WTC11 (cell line): ENCODE data around the gene FADS6. TPM values are rescaled to one million over a fixed set of nuclear protein-coding genes. Genes with fewer than 3 reads are reported as not detected.

Experiments used
- ATAC-seq: fragments of 200-7000 bp; cut with Tn5 transposase; 2 replicates; pipeline ENCODE4 v1.10.0; 2021; ENCODE audit warnings: mild to moderate bottlenecking, moderate library complexity
- CTCF ChIA-PET: fragments of 300-600 bp; sonication (Branson Sonifier 250); formaldehyde crosslinking; loops from one replicate; lab custom pipeline; 2021; ENCODE audit warnings: antibody characterized with exemption; lab: Charles Lee
- POLR2A ChIA-PET: fragments of 350-600 bp; sonication (Branson Sonifier 250); formaldehyde crosslinking; loops from one replicate; lab custom pipeline; 2021; ENCODE audit warnings: antibody characterized with exemption; lab: Charles Lee
- DNase-seq: peaks from one replicate; pipeline ENCODE4 v3.0.0; 2021; ENCODE audit warnings: low spot score
- H3K27ac Mint-ChIP-seq: 2 replicates; pipeline ENCODE4 v1.8.0; 2021; ENCODE audit warnings: mixed read lengths
- H3K27me3 Mint-ChIP-seq: 2 replicates; pipeline ENCODE4 v1.8.0; 2021; ENCODE audit warnings: low read depth, mild to moderate bottlenecking, moderate library complexity, mixed read lengths
- H3K36me3 Mint-ChIP-seq: 2 replicates; pipeline ENCODE4 v1.8.0; 2021; ENCODE audit warnings: mixed read lengths
- H3K4me1 Mint-ChIP-seq: 2 replicates; pipeline ENCODE4 v1.8.0; 2022; ENCODE audit warnings: mixed read lengths
- H3K4me3 Mint-ChIP-seq: 2 replicates; pipeline ENCODE4 v1.8.0; 2021; ENCODE audit warnings: mild to moderate bottlenecking, moderate library complexity, mixed read lengths
- H3K9me3 Mint-ChIP-seq: 2 replicates; pipeline ENCODE4 v1.8.0; 2021; ENCODE audit warnings: mixed read lengths
- ELF4 ChIP-seq: sonication (generic); formaldehyde crosslinking; IDR thresholded peaks from 2 replicates; pipeline ENCODE4 v1.8.1; 2022; ENCODE audit warnings: low read depth, mild to moderate bottlenecking, moderate library complexity, missing genetic modification reagents
- FOXK1 ChIP-seq: sonication (generic); formaldehyde crosslinking; IDR thresholded peaks from 2 replicates; pipeline ENCODE4 v1.8.0; 2022; ENCODE audit warnings: mild to moderate bottlenecking, moderate library complexity, missing genetic modification reagents
- NFYB ChIP-seq: sonication (generic); formaldehyde crosslinking; conservative IDR thresholded peaks from 2 replicates; pipeline ENCODE4 v1.8.0; 2022; ENCODE audit warnings: low read depth, missing genetic modification reagents
- NR1H2 ChIP-seq: sonication (generic); formaldehyde crosslinking; IDR thresholded peaks from 2 replicates; pipeline ENCODE4 v1.9.0; 2021; ENCODE audit warnings: mild to moderate bottlenecking, moderate library complexity, missing genetic modification reagents
- NR2C2 ChIP-seq: sonication (generic); formaldehyde crosslinking; IDR thresholded peaks from 2 replicates; pipeline ENCODE4 v1.8.0; 2022; ENCODE audit warnings: mild to moderate bottlenecking, missing genetic modification reagents
- SMAD3 ChIP-seq: sonication (generic); formaldehyde crosslinking; IDR thresholded peaks from 2 replicates; pipeline ENCODE4 v1.8.0; 2022; ENCODE audit warnings: missing genetic modification reagents, mild to moderate bottlenecking, borderline replicate concordance
- TCF7 ChIP-seq: sonication (generic); formaldehyde crosslinking; IDR thresholded peaks from 2 replicates; pipeline ENCODE4 v1.8.0; 2022; ENCODE audit warnings: mild to moderate bottlenecking, low read depth, missing genetic modification reagents, moderate library complexity
- ZNF317 ChIP-seq: sonication (generic); formaldehyde crosslinking; IDR thresholded peaks from 2 replicates; pipeline ENCODE4 v1.8.1; 2023; ENCODE audit warnings: low read depth, mild to moderate bottlenecking, moderate library complexity, missing genetic modification reagents, borderline replicate concordance
- total RNA-seq: library from RNA; stranded (reverse); gene quantifications from 3 replicates; pipeline ENCODE4 v1.2.3, GENCODE V29; 2021
- TF ChIP-seq, protein P1 (sequence below): fragments of 250-450 bp; sonication (Bioruptor Pico); IDR thresholded peaks from 2 replicates; pipeline ENCODE4 v1.8.0; 2021; ENCODE audit warnings: mild to moderate bottlenecking
- TF ChIP-seq, protein P2 (sequence below): sonication (generic); formaldehyde crosslinking; IDR thresholded peaks from 2 replicates; pipeline ENCODE4 v1.8.0; 2022; ENCODE audit warnings: missing genetic modification reagents
- TF ChIP-seq, protein P3 (sequence below): sonication (generic); formaldehyde crosslinking; IDR thresholded peaks from 2 replicates; pipeline ENCODE4 v1.8.1; 2022; ENCODE audit warnings: mild to moderate bottlenecking, missing genetic modification reagents, moderate library complexity, borderline replicate concordance
- TF ChIP-seq, protein P4 (sequence below): fragments of 200-600 bp; IDR thresholded peaks from 2 replicates; pipeline ENCODE4 v1.8.0; 2022; ENCODE audit warnings: antibody characterized with exemption
- TF ChIP-seq, protein P5 (sequence below): sonication (generic); formaldehyde crosslinking; IDR thresholded peaks from 2 replicates; pipeline ENCODE4 v1.8.0; 2022; ENCODE audit warnings: mild to moderate bottlenecking, missing genetic modification reagents
- TF ChIP-seq, protein P6 (sequence below): sonication (generic); formaldehyde crosslinking; IDR thresholded peaks from 2 replicates; pipeline ENCODE4 v1.8.0; 2022; ENCODE audit warnings: mild to moderate bottlenecking, missing genetic modification reagents
- TF ChIP-seq, protein P7 (sequence below): sonication (generic); formaldehyde crosslinking; IDR thresholded peaks from 2 replicates; pipeline ENCODE4 v1.8.1; 2023; ENCODE audit warnings: mild to moderate bottlenecking, missing genetic modification reagents, moderate library complexity
- TF ChIP-seq, protein P8 (sequence below): fragments of 250-450 bp; sonication (Bioruptor Pico); IDR thresholded peaks from 2 replicates; pipeline ENCODE4 v1.9.0; 2021; ENCODE audit warnings: moderate library complexity, mild to moderate bottlenecking, inconsistent platforms, borderline replicate concordance

The FADS6 gene
- total RNA-seq, 1 experiment from 2014 or later, result 1.2 TPM

DNA sequence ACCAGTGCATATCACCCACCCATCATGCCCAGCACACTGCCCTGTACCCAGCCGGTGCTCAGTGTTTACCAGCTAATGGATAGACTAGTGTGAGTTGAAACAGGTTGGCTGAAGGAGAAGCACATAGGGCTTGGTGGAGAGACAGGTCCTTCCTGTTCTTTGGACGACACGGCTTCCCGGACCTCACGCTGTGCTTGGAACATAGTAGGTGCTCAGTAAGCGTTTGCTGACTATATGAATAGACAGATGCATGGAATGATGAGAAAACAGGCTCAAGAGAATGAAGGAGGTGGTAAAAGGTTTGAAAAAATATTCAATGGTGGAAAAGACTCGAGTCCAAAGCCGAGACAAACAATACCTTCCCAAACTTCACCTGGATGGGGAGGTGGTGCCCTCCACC is 6.8 kb upstream of the FADS6 start:
- POLR2A ChIA-PET, result no interaction called here
- Mint-ChIP-seq H3K36me3 (no peaks in the 10 kb centered on the region), H3K4me1 (0 out of 2 replicates have a peak, but pooled peaks cover 2% of the 10 kb centered on the region), H3K27me3 (peaks cover 28% of the 10 kb centered on the region), H3K4me3 (no peak overlapping the region), H3K9me3 (no peaks in the 10 kb centered on the region), H3K27ac (no peak overlapping the region)
- DNase-seq, result no peak
- CTCF ChIA-PET, result interaction anchor here (0.6 to 2.6 kb wide), 2 partner anchors 23 to 38 kb away, joined by 3 to 15 read pairs; partner anchors contain the start of gene USH1G
- TF ChIP-seq NFYB (no peak), TCF7 (no peak), FOXK1 (CRISPR knock-in tag) (no peak), SMAD3 (no peak), ELF4 (CRISPR knock-in tag) (no peak), NR2C2 (no peak)
- TF ChIP-seq, protein P1, sequence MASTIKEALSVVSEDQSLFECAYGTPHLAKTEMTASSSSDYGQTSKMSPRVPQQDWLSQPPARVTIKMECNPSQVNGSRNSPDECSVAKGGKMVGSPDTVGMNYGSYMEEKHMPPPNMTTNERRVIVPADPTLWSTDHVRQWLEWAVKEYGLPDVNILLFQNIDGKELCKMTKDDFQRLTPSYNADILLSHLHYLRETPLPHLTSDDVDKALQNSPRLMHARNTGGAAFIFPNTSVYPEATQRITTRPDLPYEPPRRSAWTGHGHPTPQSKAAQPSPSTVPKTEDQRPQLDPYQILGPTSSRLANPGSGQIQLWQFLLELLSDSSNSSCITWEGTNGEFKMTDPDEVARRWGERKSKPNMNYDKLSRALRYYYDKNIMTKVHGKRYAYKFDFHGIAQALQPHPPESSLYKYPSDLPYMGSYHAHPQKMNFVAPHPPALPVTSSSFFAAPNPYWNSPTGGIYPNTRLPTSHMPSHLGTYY (CRISPR knock-in tag), result no peak
- TF ChIP-seq, protein P2, sequence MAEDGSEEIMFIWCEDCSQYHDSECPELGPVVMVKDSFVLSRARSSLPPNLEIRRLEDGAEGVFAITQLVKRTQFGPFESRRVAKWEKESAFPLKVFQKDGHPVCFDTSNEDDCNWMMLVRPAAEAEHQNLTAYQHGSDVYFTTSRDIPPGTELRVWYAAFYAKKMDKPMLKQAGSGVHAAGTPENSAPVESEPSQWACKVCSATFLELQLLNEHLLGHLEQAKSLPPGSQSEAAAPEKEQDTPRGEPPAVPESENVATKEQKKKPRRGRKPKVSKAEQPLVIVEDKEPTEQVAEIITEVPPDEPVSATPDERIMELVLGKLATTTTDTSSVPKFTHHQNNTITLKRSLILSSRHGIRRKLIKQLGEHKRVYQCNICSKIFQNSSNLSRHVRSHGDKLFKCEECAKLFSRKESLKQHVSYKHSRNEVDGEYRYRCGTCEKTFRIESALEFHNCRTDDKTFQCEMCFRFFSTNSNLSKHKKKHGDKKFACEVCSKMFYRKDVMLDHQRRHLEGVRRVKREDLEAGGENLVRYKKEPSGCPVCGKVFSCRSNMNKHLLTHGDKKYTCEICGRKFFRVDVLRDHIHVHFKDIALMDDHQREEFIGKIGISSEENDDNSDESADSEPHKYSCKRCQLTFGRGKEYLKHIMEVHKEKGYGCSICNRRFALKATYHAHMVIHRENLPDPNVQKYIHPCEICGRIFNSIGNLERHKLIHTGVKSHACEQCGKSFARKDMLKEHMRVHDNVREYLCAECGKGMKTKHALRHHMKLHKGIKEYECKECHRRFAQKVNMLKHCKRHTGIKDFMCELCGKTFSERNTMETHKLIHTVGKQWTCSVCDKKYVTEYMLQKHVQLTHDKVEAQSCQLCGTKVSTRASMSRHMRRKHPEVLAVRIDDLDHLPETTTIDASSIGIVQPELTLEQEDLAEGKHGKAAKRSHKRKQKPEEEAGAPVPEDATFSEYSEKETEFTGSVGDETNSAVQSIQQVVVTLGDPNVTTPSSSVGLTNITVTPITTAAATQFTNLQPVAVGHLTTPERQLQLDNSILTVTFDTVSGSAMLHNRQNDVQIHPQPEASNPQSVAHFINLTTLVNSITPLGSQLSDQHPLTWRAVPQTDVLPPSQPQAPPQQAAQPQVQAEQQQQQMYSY, result no peak
- TF ChIP-seq, protein P3, sequence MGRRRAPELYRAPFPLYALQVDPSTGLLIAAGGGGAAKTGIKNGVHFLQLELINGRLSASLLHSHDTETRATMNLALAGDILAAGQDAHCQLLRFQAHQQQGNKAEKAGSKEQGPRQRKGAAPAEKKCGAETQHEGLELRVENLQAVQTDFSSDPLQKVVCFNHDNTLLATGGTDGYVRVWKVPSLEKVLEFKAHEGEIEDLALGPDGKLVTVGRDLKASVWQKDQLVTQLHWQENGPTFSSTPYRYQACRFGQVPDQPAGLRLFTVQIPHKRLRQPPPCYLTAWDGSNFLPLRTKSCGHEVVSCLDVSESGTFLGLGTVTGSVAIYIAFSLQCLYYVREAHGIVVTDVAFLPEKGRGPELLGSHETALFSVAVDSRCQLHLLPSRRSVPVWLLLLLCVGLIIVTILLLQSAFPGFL, result no peak
- TF ChIP-seq, protein P4, sequence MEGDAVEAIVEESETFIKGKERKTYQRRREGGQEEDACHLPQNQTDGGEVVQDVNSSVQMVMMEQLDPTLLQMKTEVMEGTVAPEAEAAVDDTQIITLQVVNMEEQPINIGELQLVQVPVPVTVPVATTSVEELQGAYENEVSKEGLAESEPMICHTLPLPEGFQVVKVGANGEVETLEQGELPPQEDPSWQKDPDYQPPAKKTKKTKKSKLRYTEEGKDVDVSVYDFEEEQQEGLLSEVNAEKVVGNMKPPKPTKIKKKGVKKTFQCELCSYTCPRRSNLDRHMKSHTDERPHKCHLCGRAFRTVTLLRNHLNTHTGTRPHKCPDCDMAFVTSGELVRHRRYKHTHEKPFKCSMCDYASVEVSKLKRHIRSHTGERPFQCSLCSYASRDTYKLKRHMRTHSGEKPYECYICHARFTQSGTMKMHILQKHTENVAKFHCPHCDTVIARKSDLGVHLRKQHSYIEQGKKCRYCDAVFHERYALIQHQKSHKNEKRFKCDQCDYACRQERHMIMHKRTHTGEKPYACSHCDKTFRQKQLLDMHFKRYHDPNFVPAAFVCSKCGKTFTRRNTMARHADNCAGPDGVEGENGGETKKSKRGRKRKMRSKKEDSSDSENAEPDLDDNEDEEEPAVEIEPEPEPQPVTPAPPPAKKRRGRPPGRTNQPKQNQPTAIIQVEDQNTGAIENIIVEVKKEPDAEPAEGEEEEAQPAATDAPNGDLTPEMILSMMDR, result no peak
- no peak for ATAC-seq

DNA sequence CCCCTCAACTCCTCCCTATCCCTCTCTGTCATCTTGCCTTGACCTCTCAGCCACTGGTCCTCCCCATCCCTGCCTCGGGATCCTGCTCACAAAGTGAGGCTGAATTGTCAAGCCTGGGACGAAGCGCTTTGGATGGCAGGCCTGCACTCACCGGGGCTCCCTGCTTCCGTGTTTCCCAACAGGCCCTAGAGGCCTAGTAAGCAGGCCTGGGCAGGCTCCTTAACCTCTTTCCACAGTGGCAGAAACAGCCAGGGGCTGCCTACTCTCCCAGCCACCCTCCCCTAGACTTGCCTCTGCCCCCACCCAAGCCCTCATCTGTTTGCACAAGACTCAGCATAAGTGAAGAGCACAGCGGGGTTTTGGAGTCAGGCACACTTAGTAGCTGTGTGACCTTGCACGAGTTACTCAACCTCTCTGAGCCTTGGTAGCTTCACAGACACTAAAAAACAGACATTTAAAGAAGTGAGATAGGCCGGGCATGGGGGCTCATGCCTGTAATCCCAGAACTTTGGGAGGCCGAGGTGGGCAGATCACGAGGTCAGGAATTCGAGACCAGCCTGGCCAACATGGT is 5.0 kb upstream of the FADS6 start:
- ATAC-seq (no peak), DNase-seq (no peak)
- Mint-ChIP-seq H3K4me1 (peaks cover 6% of the 10 kb centered on the region; the same call in 1 of the 2 replicates), H3K27ac (no peak overlapping the region), H3K27me3 (peaks cover 44% of the 10 kb centered on the region), H3K36me3 (no peaks in the 10 kb centered on the region), H3K9me3 (no peaks in the 10 kb centered on the region), H3K4me3 (no peak overlapping the region)
- CTCF ChIA-PET, result interaction anchor here (2.6 kb wide), 1 partner anchor 36 kb away, joined by 15 read pairs; no protein-coding TSS in a partner anchor
- TF ChIP-seq NR1H2 (CRISPR knock-in tag) (no peak), ZNF317 (CRISPR knock-in tag) (no peak), FOXK1 (CRISPR knock-in tag) (no peak)
- TF ChIP-seq, protein P5, sequence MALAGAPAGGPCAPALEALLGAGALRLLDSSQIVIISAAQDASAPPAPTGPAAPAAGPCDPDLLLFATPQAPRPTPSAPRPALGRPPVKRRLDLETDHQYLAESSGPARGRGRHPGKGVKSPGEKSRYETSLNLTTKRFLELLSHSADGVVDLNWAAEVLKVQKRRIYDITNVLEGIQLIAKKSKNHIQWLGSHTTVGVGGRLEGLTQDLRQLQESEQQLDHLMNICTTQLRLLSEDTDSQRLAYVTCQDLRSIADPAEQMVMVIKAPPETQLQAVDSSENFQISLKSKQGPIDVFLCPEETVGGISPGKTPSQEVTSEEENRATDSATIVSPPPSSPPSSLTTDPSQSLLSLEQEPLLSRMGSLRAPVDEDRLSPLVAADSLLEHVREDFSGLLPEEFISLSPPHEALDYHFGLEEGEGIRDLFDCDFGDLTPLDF (CRISPR knock-in tag), result no peak
- TF ChIP-seq, protein P6, sequence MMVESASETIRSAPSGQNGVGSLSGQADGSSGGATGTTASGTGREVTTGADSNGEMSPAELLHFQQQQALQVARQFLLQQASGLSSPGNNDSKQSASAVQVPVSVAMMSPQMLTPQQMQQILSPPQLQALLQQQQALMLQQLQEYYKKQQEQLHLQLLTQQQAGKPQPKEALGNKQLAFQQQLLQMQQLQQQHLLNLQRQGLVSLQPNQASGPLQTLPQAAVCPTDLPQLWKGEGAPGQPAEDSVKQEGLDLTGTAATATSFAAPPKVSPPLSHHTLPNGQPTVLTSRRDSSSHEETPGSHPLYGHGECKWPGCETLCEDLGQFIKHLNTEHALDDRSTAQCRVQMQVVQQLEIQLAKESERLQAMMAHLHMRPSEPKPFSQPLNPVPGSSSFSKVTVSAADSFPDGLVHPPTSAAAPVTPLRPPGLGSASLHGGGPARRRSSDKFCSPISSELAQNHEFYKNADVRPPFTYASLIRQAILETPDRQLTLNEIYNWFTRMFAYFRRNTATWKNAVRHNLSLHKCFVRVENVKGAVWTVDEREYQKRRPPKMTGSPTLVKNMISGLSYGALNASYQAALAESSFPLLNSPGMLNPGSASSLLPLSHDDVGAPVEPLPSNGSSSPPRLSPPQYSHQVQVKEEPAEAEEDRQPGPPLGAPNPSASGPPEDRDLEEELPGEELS (CRISPR knock-in tag), result no peak
- TF ChIP-seq, protein P7, sequence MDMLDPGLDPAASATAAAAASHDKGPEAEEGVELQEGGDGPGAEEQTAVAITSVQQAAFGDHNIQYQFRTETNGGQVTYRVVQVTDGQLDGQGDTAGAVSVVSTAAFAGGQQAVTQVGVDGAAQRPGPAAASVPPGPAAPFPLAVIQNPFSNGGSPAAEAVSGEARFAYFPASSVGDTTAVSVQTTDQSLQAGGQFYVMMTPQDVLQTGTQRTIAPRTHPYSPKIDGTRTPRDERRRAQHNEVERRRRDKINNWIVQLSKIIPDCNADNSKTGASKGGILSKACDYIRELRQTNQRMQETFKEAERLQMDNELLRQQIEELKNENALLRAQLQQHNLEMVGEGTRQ (CRISPR knock-in tag), result no peak
- TF ChIP-seq, protein P8, sequence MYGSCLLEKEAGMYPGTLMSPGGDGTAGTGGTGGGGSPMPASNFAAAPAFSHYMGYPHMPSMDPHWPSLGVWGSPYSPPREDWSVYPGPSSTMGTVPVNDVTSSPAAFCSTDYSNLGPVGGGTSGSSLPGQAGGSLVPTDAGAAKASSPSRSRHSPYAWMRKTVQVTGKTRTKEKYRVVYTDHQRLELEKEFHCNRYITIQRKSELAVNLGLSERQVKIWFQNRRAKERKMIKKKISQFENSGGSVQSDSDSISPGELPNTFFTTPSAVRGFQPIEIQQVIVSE (CRISPR knock-in tag), result no peak
- POLR2A ChIA-PET, result no interaction called here
